ENCODE data around the gene TMOD2. TPM values are rescaled to one million over a fixed set of nuclear protein-coding genes. Genes with fewer than 3 reads are reported as not detected.

Gene TMOD2
- total RNA-seq, 1 experiment from 2014 or later, result 5.7 TPM

DNA sequence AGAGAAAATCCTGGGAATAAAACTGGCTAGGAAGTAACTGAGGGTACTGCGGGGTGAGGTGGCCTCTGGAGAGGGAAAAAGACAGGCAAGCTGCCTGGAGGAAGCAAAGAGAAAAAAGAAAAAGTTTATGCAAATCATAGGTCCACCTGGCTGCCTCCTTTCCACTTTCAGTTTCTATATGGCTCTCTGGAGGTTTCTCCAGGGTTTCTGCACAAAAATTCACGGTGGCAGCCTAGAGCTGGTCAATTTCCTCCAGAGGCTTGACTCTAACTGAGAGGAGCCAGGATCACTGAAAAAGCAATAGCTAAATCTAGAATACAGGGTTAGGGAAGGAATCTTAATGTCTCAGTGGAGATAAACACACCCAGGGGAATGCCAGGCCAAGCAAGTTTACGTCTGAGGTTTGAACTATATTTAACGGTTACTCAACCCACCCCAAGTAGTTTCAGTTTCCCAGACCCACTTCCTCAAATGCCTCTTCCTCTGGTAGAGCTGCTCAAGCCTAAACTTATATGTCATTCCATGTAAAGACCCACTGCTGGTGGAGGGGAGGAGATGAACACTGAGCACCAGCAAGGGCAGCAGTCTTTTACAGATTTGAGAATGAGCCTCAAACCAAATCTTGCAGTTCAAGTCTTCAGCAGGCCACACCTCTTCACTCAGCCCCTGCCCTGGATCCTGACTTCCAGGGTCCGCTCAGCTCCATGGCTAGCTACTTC is 19.7 kb upstream of the TMOD2 start:
- Histone ChIP-seq H3K27ac (ENCODE audit: low read depth, low read length) (no peak overlapping the region), H3K27me3 (ENCODE audit: insufficient read depth, low read length) (no peaks in the 10 kb centered on the region), H3K79me2 (ENCODE audit: insufficient read depth, low read length) (no peaks in the 10 kb centered on the region; the same call in 1 of the 2 replicates), H4K20me1 (ENCODE audit: insufficient read depth) (no peaks in the 10 kb centered on the region), H3K4me1 (ENCODE audit: control insufficient read depth in 1 of 2, insufficient read depth in 2 of 2, low read length in 2 of 2) (peaks cover 17 to 21% of the 10 kb centered on the region in 2 experiments), H3K4me3 (replicated peaks in 1 of 2; ENCODE audit: low read depth in 1 of 2, low read length in 2 of 2) (no peak overlapping the region), H3K9me2 (ENCODE audit: insufficient read depth) (no peaks in the 10 kb centered on the region), H3K4me2 (ENCODE audit: low read length) (no peak overlapping the region), H3K36me3 (ENCODE audit: control insufficient read depth in 1 of 2, insufficient read depth in 2 of 2, low read length in 2 of 2) (no peaks in the 10 kb centered on the region), H3K9me3 (ENCODE audit: control insufficient read depth in 1 of 2, insufficient read depth in 1 of 2, low read depth in 1 of 2, low read length in 2 of 2) (no peaks in the 10 kb centered on the region), H3K9ac (ENCODE audit: low read length) (no peak overlapping the region), H2AFZ (ENCODE audit: low read depth, low read length, poor library complexity, severe bottlenecking) (no peak overlapping the region)
- intact Hi-C loops (cut with micrococcal nuclease), result no loop called here
- TF ChIP-seq CEBPB (IDR thresholded peaks at IDR 0.05; ENCODE audit: low read depth) (no peak), MAX (IDR thresholded peaks at IDR 0.05) (no peak), SP1 (IDR thresholded peaks at IDR 0.05; ENCODE audit: low read depth) (no peak), EZH2 (IDR thresholded peaks at IDR 0.05) (no peak), ZBTB33 (IDR thresholded peaks at IDR 0.05; ENCODE audit: extremely low read depth, insufficient replicate concordance, low read length) (no peak), POLR2AphosphoS5 (IDR thresholded peaks at IDR 0.05; ENCODE audit: low read depth, low read length) (no peak), EZH2phosphoT487 (IDR thresholded peaks at IDR 0.05; ENCODE audit: borderline replicate concordance) (no peak), SIN3A (IDR thresholded peaks at IDR 0.05; ENCODE audit: low read depth) (no peak), SRF (IDR thresholded peaks at IDR 0.05; ENCODE audit: low read depth) (no peak), ZFX (IDR thresholded peaks at IDR 0.05) (no peak), JUND (IDR thresholded peaks at IDR 0.05) (no peak), ZNF274 (IDR thresholded peaks at IDR 0.05; ENCODE audit: low read depth, low read length) (no peak), FOSL1 (IDR thresholded peaks at IDR 0.05; ENCODE audit: low read depth) (no peak), POLR2A (IDR thresholded peaks at IDR 0.05; ENCODE audit: borderline replicate concordance, extremely low read depth, insufficient read depth, insufficient read length) (no peak), ATF3 (IDR thresholded peaks at IDR 0.05) (no peak), EGR1 (IDR thresholded peaks at IDR 0.05; ENCODE audit: low read depth) (no peak), TCF7L2 (IDR thresholded peaks at IDR 0.05; ENCODE audit: borderline replicate concordance, extremely low read depth, insufficient read depth, insufficient read length) (no peak), YY1 (IDR thresholded peaks at IDR 0.05; ENCODE audit: extremely low read depth, insufficient replicate concordance, low read depth, low read length) (no peak), CBX3 (IDR thresholded peaks at IDR 0.05; ENCODE audit: low read depth) (no peak)
- no peak for ATAC-seq
- ChIA-PET CTCF (interaction anchor here (1.1 kb wide), 1 partner anchor 45 kb away, joined by 3 read pairs; no protein-coding TSS in a partner anchor), POLR2A (no interaction called here), RAD21 (ENCODE audit: low non-redundant PET in 1 of 2, low total read pairs in 2 of 2, uncharacterized antibody in 2 of 2, unreplicated experiment in 2 of 2) (no interaction called here)
- DNase-seq (ENCODE audit: low read depth, low spot score), result no peak
- no TSS peak for BruUV-seq (replicated peaks)
